Liver (tissue), 3 donors: ENCODE measurements around the gene CST7.

Experiments
- EGR1 ChIP-seq, 2 donors: IDR thresholded peaks; 2 replicates each; pipeline ENCODE4 v1.6.1; 2016 to 2018; ENCODE audit warnings: antibody characterized with exemption in 2 of 2, low read depth in 2 of 2
- GABPA ChIP-seq, 2 donors: IDR thresholded peaks in 1 of 2; conservative IDR thresholded peaks in 1 of 2; 2 replicates each; pipeline ENCODE4 v1.6.1; 2016; ENCODE audit warnings: antibody characterized with exemption in 2 of 2, mild to moderate bottlenecking in 1 of 2, moderate library complexity in 1 of 2
- JUND ChIP-seq, 2 donors: IDR thresholded peaks; 2 replicates each; pipeline ENCODE4 v1.6.1; 2016; ENCODE audit warnings: antibody characterized with exemption in 2 of 2
- MAX ChIP-seq: IDR thresholded peaks from 2 replicates; pipeline ENCODE4 v1.6.1; 2016; ENCODE audit warnings: antibody characterized with exemption
- NR2F2 ChIP-seq: IDR thresholded peaks from 2 replicates; pipeline ENCODE4 v1.6.1; 2016; ENCODE audit warnings: antibody characterized with exemption
- RAD21 ChIP-seq, 2 donors: IDR thresholded peaks; 2 replicates each; pipeline ENCODE4 v1.6.1; 2016; ENCODE audit warnings: antibody characterized with exemption in 2 of 2, mild to moderate bottlenecking in 2 of 2
- SP1 ChIP-seq: IDR thresholded peaks from 2 replicates; pipeline ENCODE4 v1.6.1; 2018; ENCODE audit warnings: antibody characterized with exemption, mild to moderate bottlenecking
- YY1 ChIP-seq: IDR thresholded peaks from 2 replicates; pipeline ENCODE4 v1.6.1; 2016; ENCODE audit warnings: antibody characterized with exemption, mild to moderate bottlenecking
- ZBTB33 ChIP-seq: IDR thresholded peaks from 2 replicates; pipeline ENCODE4 v1.6.1; 2016; ENCODE audit warnings: antibody characterized with exemption
- TF ChIP-seq, protein P1 (sequence below): fragments of 150-350 bp; IDR thresholded peaks from 2 replicates; pipeline ENCODE4 v1.5.1; 2017; ENCODE audit warnings: improper control_type of control experiment, low read depth, low read length; ENCODE audit not compliant: missing input control
- TF ChIP-seq, protein P2 (sequence below): IDR thresholded peaks from 2 replicates; pipeline ENCODE4 v1.6.1; 2016; ENCODE audit warnings: antibody characterized with exemption, mild to moderate bottlenecking
- TF ChIP-seq, protein P3 (sequence below): IDR thresholded peaks from 2 replicates; pipeline ENCODE4 v1.6.1; 2016; ENCODE audit warnings: antibody characterized with exemption
- donor health status: healthy.
- donor health status: healthy.

DNA sequence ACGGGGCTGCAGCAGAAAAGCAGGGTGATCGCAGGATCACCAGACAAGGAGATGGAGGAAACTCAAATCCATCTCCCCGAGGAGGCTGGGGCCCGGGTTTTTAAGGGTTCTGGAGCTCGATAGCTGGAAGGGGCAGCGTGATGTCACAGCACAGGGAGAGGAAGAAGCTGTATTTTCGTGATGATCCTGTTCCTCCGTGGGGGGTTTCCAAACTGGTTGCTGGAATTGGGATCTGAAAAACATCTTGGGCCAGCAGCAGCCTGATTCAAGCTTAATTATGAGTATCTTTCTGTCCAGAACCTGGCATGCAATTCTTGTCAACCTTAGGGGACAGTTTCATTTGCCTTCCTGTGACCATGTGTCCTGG lies 4.1 kb downstream of the CST7 start:
- TF ChIP-seq, protein P1, sequence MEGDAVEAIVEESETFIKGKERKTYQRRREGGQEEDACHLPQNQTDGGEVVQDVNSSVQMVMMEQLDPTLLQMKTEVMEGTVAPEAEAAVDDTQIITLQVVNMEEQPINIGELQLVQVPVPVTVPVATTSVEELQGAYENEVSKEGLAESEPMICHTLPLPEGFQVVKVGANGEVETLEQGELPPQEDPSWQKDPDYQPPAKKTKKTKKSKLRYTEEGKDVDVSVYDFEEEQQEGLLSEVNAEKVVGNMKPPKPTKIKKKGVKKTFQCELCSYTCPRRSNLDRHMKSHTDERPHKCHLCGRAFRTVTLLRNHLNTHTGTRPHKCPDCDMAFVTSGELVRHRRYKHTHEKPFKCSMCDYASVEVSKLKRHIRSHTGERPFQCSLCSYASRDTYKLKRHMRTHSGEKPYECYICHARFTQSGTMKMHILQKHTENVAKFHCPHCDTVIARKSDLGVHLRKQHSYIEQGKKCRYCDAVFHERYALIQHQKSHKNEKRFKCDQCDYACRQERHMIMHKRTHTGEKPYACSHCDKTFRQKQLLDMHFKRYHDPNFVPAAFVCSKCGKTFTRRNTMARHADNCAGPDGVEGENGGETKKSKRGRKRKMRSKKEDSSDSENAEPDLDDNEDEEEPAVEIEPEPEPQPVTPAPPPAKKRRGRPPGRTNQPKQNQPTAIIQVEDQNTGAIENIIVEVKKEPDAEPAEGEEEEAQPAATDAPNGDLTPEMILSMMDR: no peak
- TF ChIP-seq RAD21 (IDR thresholded peaks at IDR 0.05) (no peak), ZBTB33 (no peak), SP1 (no peak), EGR1 (IDR thresholded peaks at IDR 0.05; ENCODE audit: low read depth in 2 of 2) (no peak), NR2F2 (no peak), JUND (IDR thresholded peaks at IDR 0.05) (no peak), YY1 (no peak), MAX (no peak), GABPA (IDR thresholded peaks at IDR 0.05 in 1 of 2, conservative IDR thresholded peaks at IDR 0.05 in 1 of 2) (no peak)
- TF ChIP-seq, protein P2, sequence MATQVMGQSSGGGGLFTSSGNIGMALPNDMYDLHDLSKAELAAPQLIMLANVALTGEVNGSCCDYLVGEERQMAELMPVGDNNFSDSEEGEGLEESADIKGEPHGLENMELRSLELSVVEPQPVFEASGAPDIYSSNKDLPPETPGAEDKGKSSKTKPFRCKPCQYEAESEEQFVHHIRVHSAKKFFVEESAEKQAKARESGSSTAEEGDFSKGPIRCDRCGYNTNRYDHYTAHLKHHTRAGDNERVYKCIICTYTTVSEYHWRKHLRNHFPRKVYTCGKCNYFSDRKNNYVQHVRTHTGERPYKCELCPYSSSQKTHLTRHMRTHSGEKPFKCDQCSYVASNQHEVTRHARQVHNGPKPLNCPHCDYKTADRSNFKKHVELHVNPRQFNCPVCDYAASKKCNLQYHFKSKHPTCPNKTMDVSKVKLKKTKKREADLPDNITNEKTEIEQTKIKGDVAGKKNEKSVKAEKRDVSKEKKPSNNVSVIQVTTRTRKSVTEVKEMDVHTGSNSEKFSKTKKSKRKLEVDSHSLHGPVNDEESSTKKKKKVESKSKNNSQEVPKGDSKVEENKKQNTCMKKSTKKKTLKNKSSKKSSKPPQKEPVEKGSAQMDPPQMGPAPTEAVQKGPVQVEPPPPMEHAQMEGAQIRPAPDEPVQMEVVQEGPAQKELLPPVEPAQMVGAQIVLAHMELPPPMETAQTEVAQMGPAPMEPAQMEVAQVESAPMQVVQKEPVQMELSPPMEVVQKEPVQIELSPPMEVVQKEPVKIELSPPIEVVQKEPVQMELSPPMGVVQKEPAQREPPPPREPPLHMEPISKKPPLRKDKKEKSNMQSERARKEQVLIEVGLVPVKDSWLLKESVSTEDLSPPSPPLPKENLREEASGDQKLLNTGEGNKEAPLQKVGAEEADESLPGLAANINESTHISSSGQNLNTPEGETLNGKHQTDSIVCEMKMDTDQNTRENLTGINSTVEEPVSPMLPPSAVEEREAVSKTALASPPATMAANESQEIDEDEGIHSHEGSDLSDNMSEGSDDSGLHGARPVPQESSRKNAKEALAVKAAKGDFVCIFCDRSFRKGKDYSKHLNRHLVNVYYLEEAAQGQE: no peak
- TF ChIP-seq, protein P3, sequence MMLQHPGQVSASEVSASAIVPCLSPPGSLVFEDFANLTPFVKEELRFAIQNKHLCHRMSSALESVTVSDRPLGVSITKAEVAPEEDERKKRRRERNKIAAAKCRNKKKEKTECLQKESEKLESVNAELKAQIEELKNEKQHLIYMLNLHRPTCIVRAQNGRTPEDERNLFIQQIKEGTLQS: no peak
